GM04503 (cell line): ENCODE results near the gene NR1I2.

Source experiments
- DNase-seq: peaks from one replicate; pipeline ENCODE4 v3.0.0-alpha.2; 2012; ENCODE audit warnings: low read depth

The NR1I2 gene

DNA sequence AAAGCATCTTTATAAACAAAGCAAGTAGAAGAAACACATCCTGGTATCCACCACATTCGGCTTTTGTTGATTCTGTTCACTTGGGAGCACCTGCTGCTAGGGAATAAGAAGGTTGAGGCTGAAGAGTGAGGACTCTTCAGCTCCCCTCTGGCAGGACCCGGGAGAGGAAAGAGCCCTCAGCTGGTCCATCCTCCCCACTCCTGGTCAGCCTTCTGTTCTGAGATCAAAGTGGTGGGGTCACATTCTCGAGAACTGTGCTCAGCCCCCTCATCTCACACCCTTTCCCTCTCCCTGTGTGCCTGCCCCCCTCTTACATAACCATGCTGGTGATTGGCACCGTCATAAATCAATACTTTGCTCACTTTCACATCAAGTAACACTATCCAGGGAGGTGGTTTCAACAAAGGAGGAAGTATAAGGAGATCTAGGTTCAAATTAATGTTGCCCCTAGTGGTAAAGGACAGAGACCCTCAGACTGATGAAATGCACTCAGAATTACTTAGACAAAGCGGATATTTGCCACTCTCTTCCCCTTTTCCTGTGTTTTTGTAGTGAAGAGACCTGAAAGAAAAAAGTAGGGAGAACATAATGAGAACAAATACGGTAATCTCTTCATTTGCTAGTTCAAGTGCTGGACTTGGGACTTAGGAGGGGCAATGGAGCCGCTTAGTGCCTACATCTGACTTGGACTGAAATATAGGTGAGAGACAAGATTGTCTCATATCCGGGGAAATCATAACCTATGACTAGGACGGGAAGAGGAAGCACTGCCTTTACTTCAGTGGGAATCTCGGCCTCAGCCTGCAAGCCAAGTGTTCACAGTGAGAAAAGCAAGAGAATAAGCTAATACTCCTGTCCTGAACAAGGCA, at the start of gene NR1I2:
NR1I2 (plus strand) TSS at position 772 of the 869 bp plus-strand sequence.
- no peak for DNase-seq

DNA sequence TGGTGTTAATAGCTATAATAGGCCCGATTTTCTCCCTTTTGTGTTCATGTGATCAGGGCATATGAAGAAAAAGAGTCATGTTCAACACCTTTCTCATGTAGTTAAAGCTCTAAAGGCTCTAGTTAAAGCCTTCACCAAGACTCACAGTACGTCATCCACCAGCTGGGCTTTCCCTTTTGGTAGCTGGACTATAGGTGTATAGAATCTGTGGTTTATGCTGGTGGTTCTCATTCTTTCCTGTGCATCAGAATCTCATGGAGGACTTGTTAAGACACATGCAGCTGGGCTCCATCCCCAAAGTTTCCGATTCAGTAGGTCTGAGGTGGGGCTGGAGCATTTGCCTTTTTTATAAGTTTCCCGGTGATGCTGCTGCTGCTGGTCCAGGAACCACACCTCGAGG, 48.1 kb upstream of the NR1I2 start:
- no peak for DNase-seq

DNA sequence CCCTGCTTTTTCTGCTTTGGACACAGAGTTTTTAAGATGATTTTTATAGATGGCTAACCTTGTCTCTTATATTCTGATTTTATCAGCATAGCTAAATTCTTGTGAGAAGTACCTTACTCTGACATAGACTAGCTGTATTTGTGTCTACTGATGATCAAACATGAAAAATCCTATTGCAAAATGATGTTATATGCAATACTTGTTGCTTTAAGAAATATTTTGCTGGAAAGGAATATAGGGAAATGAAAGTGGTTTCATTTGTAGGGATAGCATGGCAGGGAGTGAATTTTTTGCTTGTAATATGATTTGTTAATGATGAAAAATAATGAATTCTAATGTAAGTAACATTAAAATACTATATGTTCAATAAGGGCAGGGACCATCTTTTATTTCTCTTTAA, 43.2 kb upstream of the NR1I2 start:
- DNase-seq: no peak

- DNase-seq: no peak
These were observed 40.0 kb upstream of the NR1I2 start for GRCh38 chr3:119741657-119742590.

GRCh38 chr3:119743921-119744320, 38.0 kb upstream of the NR1I2 start:
- no peak for DNase-seq

DNA sequence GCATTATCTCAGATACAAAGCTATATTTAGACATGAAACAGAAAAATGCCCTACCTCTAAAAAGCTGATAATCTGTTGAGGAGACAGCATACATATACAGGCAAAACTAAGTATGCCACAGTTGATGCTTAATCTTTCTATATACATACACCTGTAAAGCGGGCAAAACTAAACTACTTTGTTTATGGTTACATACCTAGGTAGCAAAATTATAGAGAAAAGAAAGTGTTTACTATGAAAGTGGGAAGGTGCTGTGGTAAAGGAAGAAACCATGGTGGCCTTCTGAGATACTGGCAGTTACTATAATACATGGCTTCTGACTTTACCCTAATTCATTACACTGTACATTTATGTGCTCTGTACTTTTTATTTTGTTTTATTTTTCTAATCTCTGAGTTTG, 36.0 kb upstream of the NR1I2 start:
- no peak for DNase-seq

DNA sequence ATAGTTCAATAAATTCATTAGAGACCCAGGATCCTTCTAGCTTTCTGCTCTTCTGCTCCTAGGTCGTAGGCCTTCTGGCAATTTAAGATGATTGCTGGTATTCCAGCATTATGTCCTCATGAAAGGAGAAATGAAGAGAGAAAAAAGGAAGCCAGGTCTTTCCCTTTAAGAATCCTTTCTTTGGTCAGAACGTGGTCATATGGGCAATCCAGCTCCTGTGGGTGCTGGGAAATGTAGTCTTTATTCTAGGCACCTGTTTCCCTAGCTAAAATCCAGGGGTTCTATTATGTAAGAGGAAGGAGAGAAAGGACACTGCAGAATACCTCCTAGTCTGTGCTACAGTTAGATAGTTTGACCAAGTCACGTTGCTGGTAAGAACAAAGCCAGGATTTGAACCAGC, 35.5 kb upstream of the NR1I2 start:
- no peak for DNase-seq

DNA sequence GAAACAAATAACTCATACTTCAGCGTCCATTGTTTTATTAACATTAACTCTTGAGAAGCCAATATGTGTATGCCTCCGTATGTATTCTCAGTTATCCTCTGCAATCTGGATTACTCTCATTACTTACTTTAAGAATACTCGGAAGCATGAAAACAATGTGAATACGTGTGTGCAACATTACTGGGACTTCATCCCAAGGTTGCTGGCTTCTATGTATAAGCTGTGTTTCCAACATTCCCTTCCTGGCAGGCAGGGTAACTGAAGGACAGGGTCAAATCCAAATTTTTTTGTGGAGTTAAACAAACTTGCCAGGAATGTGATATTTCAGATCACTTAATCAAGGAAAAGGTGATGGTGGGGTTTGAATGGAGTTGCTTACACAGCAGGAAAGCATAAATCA, 34.5 kb upstream of the NR1I2 start:
- no peak for DNase-seq

DNA sequence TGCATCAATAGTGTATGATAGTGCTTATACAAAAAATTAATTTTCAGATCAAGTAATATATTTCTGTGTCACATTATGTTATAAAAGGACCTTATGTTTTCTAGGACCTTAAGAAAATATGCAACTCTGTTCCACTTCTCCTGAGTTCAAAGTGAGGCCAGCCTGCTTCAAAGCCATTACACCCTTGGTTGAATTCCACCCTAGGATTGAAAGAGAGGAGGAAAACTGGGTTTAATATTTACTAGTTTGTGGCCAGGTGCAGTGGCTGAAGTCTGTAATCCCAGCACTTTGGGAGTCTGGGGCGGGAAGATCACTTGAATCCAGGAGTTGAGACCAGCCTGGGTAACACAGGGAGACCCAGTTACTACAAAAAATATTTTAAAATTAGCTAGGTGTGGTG, 32.9 kb upstream of the NR1I2 start:
- DNase-seq: no peak

GRCh38 chr3:119751423-119751822, 30.5 kb upstream of the NR1I2 start:
- no peak for DNase-seq

DNA sequence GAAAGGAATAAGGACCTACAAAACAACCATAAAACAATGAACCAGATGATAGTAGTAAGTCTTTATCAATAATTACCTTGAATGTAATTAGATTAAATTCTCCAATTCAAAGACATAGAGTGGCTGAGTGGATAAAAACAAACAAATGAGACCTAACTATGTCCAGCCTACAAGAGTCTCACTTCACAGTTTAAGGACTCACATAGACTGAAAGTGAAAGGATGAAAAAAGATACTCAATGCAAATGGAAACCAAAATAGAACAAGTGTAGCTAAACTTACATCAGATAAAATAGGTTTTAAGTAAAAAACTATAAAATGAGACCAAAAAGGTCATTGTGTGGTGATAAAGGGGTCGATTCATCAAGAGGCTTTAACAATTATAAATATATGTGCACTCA, 21.9 kb upstream of the NR1I2 start:
- DNase-seq: no peak

DNA sequence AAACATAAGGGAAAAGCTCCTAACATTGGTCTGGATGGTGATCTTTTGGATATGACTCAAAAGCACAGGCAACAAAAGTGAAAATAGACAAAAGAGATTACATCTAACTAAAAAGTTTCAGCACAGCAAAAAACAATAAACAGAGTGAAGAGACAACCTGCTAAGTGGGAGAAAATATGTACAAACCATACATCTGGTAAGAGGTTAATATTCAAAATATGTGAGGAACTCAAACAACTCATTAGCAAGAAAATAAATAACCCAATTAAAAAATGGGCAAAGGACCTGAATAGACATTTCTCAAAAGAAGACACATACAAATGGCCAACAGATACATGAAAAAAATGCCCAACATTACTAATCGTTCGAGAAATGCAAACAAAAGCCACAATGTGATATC, 19.0 kb upstream of the NR1I2 start:
- peak; percentile 37 for DNase-seq

DNA sequence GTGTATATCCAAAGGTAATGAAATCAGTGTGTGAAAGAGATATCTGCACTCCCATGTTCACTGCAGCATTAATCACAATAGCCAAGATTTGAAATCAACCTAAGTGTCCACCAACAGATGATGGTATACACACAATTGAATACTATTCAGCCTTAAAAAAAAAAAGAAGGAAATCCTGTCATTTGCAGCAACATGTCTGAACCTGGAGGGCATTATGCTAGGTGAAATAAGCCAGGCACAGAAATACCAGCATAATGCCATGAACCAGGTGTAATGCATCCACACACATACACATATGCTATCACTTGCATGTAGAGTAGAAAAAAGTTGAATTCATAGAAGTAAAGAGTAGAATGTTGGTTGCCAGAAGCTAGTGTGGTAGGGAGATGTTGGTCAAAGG, 18.4 kb upstream of the NR1I2 start:
- DNase-seq: no peak

DNA sequence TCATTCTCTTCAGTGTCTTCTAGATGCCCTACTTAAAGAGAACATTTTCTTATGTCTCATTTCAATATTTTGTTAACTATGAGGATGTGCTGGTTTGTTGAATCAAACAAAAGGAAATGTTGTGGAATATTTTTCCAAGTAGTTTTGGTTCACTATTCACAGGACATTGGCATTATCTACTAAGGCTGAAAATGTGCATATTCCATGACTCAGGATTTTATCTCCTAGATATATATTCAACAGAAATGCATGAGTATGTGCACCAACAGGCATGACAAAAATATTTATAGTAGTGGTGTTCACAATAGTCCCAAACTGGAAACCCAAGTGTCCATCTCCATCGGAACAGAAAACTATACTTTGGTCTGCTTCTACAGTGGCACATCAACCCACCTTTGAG, 16.7 kb upstream of the NR1I2 start:
- no peak for DNase-seq

DNA sequence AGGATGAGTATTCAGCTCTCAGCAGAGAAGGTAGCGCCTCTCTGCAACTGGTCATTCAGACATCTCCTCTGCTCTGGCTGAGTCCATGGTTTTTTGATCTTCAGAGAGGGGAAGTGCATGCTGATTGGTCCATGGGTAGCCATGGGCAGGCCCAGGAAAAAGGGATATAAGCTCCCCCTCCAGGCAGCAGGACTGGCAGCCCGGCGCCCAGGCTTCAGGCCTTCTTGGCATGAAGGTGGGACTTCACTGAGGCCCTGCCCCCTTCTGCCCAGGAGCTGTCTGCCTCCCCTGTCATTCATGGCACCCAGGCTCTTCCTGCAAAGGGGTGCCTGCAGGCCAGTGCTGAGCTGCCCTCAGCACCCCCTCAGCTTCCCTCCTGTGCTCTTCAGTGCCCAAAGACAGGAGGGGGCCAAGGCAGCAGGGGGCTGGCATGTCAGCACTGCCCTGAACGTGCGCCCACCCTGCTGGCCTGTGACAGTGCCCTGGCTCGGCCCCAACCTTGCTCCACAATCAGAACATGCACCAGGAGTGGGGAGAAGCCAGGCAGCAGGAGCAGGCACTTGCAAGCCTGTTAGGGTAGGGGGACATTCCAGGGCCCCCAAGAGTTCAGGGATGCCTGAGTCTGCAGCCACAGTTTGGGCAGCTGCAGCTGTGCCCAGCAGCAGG, 13.8 kb upstream of the NR1I2 start:
- no peak for DNase-seq

DNA sequence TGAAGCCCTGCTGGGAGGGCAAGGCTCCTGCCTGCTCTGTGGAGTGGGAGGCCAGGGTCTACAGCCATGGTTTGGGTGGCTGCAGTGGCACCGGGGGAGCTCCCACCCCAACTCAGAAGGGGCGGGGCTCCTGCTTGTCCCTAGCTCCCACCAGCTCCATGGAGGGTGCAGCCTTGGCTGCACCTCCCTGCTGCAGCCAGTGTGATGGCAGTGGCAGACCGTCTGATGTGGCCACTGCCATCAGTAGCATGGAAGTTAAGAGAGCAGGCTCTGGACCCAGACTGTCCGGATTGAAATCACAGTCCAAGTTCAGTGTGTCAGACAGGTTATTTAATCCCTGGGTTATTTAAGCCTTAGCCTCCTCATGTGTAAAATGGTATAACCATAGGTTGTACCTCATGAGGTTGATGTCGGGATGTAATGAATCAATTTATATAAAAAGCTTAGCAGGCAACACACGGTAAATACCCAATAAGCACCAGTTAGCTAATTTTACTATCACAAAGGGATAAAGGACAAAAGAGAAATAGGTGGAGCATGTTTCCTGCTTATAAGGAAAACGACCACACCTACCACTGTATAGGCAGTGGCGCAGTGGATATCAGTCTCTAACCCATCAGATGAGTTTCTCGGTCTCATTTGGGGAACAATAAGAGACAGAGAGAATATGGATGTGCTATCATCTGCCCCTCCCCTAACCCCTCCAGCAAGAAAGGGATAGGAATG, 13.1 kb upstream of the NR1I2 start:
- DNase-seq: no peak

GRCh38 chr3:119769394-119770149, 12.3 kb upstream of the NR1I2 start:
- no peak for DNase-seq

GRCh38 chr3:119774444-119774843, 7.5 kb upstream of the NR1I2 start:
- no peak for DNase-seq

GRCh38 chr3:119776304-119776703, 5.6 kb upstream of the NR1I2 start:
- no peak for DNase-seq

DNA sequence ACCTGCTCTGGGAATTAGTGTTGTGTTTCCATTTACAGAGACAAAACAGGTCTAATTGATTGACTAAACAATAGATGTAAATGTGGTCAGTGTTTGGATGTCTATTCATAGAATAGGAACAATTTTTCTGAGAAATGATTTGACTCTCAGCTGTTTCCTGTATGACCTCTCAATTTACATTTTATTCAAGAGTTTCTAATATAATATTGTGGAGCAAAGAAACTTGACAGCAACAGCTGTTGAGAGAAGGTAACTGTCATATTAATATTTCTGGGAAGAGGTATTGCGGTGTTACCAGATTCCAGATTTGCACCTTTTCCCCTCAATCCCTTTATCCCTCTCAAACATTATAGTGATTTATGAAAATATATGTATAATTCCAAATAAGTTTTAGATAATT, 3.7 kb upstream of the NR1I2 start:
- DNase-seq: no peak

DNA sequence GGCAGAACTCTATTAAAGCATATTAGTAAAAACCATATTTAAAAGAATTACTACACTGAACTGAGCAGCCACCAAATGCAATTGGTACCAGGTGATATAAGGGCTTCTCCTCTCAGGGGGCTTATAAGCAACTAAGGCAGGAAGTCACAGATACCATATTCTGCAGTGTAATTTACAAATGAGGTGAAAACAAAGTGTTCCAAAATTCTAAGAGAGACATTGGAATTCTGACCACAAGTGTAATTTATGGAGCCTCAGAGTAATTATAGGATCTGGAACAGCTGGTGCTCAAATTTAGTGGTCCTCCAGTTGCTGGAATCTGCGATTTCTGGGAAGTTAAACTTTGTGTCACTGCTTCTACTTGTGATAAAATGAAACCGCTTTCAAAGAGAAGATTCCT, 3.1 kb upstream of the NR1I2 start:
- no peak for DNase-seq
